ENCODE measurements around the gene TRIM33.

TRIM33 gene

DNA sequence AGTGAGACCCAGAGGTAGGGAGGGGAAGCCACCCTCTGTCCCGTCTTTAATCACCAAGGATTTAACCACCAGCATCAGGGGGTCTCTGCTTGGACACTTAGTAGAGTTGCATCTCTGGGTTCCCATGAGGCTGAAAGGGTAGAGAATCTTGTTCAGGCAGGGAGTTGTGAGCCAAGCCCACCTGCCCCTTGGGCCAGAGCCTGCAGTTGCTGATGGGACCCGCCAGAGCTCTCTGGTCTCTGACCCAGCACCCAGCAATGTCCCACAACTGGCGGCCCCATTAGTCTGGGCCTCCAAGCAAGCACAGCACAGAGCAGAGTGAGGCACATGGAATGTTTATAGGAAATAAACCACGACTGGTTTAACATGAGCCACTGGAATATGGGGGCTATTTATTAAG is 166.3 kb downstream of the TRIM33 start:
- H3K9me3 ChIP-seq (ENCODE audit: control insufficient read depth, insufficient read depth, low read length) = no peaks in the 10 kb centered on the region
- no peaks in the 10 kb centered on the region for H3K4me1 ChIP-seq (ENCODE audit: control insufficient read depth, insufficient read depth, low read length)
- no peak overlapping the region for H3K4me3 ChIP-seq (ENCODE audit: low read depth, low read length)
- H3K9ac ChIP-seq (ENCODE audit: low read depth, low read length) = no peak overlapping the region
- H3K36me3 ChIP-seq (ENCODE audit: control insufficient read depth, insufficient read depth, low read length) = no peaks in the 10 kb centered on the region
- H3K27me3 ChIP-seq (ENCODE audit: control insufficient read depth, insufficient read depth, low read length) = peaks cover 11% of the 10 kb centered on the region

All from iPS-15b (cell line).